Progenitor cell of endocrine pancreas (in vitro differentiated cells): ENCODE measurements around the gene DUS1L. TPM values are rescaled to one million over a fixed set of nuclear protein-coding genes. Genes with fewer than 3 reads are reported as not detected.
A peak's percentile ranks its signal among the peaks of the same experiment; 100 is the strongest.

ENCODE experiments used
- DNase-seq: peaks from one replicate; pipeline ENCODE4 v3.0.0; 2021; ENCODE audit warnings: low spot score; ENCODE audit not compliant: unreplicated experiment
- H3K27ac Mint-ChIP-seq: 2 replicates; pipeline ENCODE4 v1.8.0; 2021; ENCODE audit warnings: mild to moderate bottlenecking, moderate library complexity, mixed read lengths
- H3K27me3 Mint-ChIP-seq: 2 replicates; pipeline ENCODE4 v1.8.0; 2021; ENCODE audit warnings: mixed read lengths
- H3K36me3 Mint-ChIP-seq: 2 replicates; pipeline ENCODE4 v1.8.0; 2022; ENCODE audit warnings: mixed read lengths; ENCODE audit not compliant: insufficient read depth
- H3K4me1 Mint-ChIP-seq: 2 replicates; pipeline ENCODE4 v1.8.0; 2021; ENCODE audit warnings: low read depth, mixed read lengths
- H3K4me3 Mint-ChIP-seq: 2 replicates; pipeline ENCODE4 v1.8.0; 2021; ENCODE audit warnings: low read depth, mild to moderate bottlenecking, moderate library complexity, mixed read lengths
- H3K9me3 Mint-ChIP-seq: 2 replicates; pipeline ENCODE4 v1.8.0; 2021; ENCODE audit warnings: low read depth, mixed read lengths
- CTCF ChIP-seq: fragments of 200-600 bp; sonication (generic); IDR thresholded peaks from one replicate; pipeline ENCODE4 v1.5.0; 2021; ENCODE audit warnings: antibody characterized with exemption, mild to moderate bottlenecking; ENCODE audit not compliant: unreplicated experiment
- total RNA-seq: library from RNA; stranded (reverse); gene quantifications from 2 replicates; pipeline ENCODE4 v1.2.1, GENCODE V29; 2021

Gene DUS1L
- total RNA-seq, 1 donor from 2014 or later = 93.8 TPM

GRCh38 chr17:82025401-82026107, 40.0 kb downstream of the DUS1L start:
- no peak for DNase-seq
- no peak overlapping the region for H3K27ac Mint-ChIP-seq
- TF ChIP-seq CTCF = no peak
- H3K9me3 Mint-ChIP-seq = no peaks in the 10 kb centered on the region
- peaks cover 8% of the 10 kb centered on the region for H3K36me3 Mint-ChIP-seq
- no peak overlapping the region for H3K4me3 Mint-ChIP-seq
- peaks cover 11% of the 10 kb centered on the region for H3K4me1 Mint-ChIP-seq
- no peaks in the 10 kb centered on the region for H3K27me3 Mint-ChIP-seq

- no peak overlapping the region for H3K4me3 Mint-ChIP-seq
- no peak overlapping the region for H3K27ac Mint-ChIP-seq
- no peaks in the 10 kb centered on the region for H3K27me3 Mint-ChIP-seq
Measured at GRCh38 chr17:82024859-82025258, 40.7 kb downstream of the DUS1L start.

GRCh38 chr17:82023447-82024241, 42.0 kb downstream of the DUS1L start:
- no peaks in the 10 kb centered on the region for H3K27me3 Mint-ChIP-seq
- no peaks in the 10 kb centered on the region for H3K9me3 Mint-ChIP-seq
- peak overlapping the region; percentile 67 for H3K27ac Mint-ChIP-seq
- TF ChIP-seq CTCF = no peak
- peaks cover 11% of the 10 kb centered on the region for H3K4me1 Mint-ChIP-seq
- DNase-seq = no peak
- peaks cover 6% of the 10 kb centered on the region for H3K36me3 Mint-ChIP-seq
- H3K4me3 Mint-ChIP-seq = peak overlapping the region; percentile 71

More at GRCh38 chr17:82024859-82025258, 40.7 kb downstream of the DUS1L start:
- no peak for DNase-seq
- no peaks in the 10 kb centered on the region for H3K9me3 Mint-ChIP-seq
- H3K36me3 Mint-ChIP-seq = peaks cover 8% of the 10 kb centered on the region
- TF ChIP-seq CTCF = no peak
- peaks cover 11% of the 10 kb centered on the region for H3K4me1 Mint-ChIP-seq

GRCh38 chr17:82022981-82023446, 42.6 kb downstream of the DUS1L start, which contains the start of gene LRRC45:
LRRC45 (plus strand) TSS chr17:82023305; CDS start chr17:82023644, 339 bp downstream.
- no peak for TF ChIP-seq CTCF
- Mint-ChIP-seq H3K27ac (peak within 1 kb of the TSS; percentile 67), H3K4me3 (peak within 1 kb of the TSS; percentile 79), H3K4me1 (peaks cover 11% of the 10 kb centered on the region), H3K27me3 (no peaks in the 10 kb centered on the region), H3K9me3 (no peaks in the 10 kb centered on the region), H3K36me3 (peaks cover 8% of the 10 kb centered on the region)
- DNase-seq = peak; percentile 100

- Mint-ChIP-seq H3K36me3 (peaks cover 6% of the 10 kb centered on the region), H3K27me3 (no peaks in the 10 kb centered on the region)
- DNase-seq = peak; percentile 47
Measured at GRCh38 chr17:82022310-82022980, 43.2 kb downstream of the DUS1L start, which contains the start of gene CENPX. CENPX (minus strand) TSS chr17:82022878; CDS start chr17:82022861, 17 bp downstream.

More at GRCh38 chr17:82022310-82022980, 43.2 kb downstream of the DUS1L start, which contains the start of gene CENPX:
- peak within 1 kb of the TSS; percentile 67 for H3K27ac Mint-ChIP-seq
- H3K4me1 Mint-ChIP-seq = peaks cover 11% of the 10 kb centered on the region
- TF ChIP-seq CTCF = no peak
- H3K9me3 Mint-ChIP-seq = no peaks in the 10 kb centered on the region
- H3K4me3 Mint-ChIP-seq = peak within 1 kb of the TSS; percentile 79
